Measurements from ENCODE around the gene CFAP54. TPM values are rescaled to one million over a fixed set of nuclear protein-coding genes. Genes with fewer than 3 reads are reported as not detected.

The CFAP54 gene
- total RNA-seq, 1 donor from 2014 or later, result 1.7 TPM

DNA sequence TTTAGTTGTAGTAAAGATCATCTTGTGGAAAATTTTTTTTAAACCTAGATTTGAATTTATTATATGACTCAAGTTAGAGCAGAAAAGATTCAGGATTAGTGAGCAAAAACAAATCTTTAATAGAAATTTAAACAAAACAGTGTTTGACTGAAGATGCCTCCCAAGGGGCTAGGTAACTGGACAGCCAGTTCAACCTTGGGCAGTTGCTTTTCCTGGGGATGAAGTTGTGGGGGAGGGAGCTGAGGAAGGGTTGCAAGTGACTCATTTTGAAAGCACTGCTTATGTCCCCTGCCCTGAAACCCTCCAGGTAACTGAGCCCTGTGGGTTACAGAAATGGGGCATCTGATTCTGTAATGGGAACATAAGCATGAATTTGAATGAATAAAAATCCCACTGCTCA lies 13.1 kb downstream of the CFAP54 start:
- no peak for DNase-seq (ENCODE audit: extremely low spot score in 2 of 2)
- Histone ChIP-seq H3K4me1 (no peaks in the 10 kb centered on the region), H3K9me3 (no peaks in the 10 kb centered on the region), H3K27ac (peak overlapping the region; percentile 13), H3K36me3 (no peaks in the 10 kb centered on the region), H3K4me3 (no peak overlapping the region), H3K27me3 (no peaks in the 10 kb centered on the region)
- TF ChIP-seq, protein P1, sequence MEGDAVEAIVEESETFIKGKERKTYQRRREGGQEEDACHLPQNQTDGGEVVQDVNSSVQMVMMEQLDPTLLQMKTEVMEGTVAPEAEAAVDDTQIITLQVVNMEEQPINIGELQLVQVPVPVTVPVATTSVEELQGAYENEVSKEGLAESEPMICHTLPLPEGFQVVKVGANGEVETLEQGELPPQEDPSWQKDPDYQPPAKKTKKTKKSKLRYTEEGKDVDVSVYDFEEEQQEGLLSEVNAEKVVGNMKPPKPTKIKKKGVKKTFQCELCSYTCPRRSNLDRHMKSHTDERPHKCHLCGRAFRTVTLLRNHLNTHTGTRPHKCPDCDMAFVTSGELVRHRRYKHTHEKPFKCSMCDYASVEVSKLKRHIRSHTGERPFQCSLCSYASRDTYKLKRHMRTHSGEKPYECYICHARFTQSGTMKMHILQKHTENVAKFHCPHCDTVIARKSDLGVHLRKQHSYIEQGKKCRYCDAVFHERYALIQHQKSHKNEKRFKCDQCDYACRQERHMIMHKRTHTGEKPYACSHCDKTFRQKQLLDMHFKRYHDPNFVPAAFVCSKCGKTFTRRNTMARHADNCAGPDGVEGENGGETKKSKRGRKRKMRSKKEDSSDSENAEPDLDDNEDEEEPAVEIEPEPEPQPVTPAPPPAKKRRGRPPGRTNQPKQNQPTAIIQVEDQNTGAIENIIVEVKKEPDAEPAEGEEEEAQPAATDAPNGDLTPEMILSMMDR (IDR thresholded peaks at IDR 0.05), result no peak
- TF ChIP-seq POLR2A (IDR thresholded peaks at IDR 0.05) (no peak), POLR2AphosphoS5 (IDR thresholded peaks at IDR 0.05; ENCODE audit: insufficient read depth in 1 of 2, low read depth in 1 of 2) (no peak)
- intact Hi-C loops (cut with DNase I), result loop anchor here (10.0 kb wide), 2 partner anchors 98 to 298 kb away; partner anchors contain the start of gene CDK17

DNA sequence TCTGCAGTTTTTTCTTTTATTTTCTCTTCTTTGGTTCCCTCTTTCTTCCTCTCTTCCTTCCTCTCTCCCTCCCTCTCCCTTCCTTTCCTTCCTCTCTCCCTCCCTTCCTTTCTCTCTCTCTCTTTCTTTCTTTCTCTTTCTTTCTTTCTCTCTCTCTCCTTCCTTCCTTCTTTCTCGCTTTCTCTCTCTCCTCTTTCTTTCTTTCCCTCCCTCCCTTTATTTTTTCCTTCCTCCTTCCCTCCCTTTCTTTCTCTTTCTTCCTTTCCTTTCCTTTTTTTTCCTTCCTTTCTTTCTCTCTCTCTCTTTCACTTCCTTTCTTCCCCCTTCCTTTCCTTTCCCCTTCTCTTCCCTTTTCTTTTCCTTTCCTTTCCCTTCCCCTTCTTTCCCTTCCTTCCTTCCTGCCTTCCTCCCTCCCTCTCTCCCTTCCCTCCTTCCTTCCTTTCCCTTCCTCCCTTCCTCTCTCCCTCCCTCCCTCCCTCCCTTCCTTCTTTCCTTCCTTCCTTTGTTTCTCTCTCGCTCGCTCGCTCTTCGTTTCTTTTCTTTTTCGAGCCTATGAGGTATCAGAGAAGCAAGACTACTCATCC lies 13.7 kb downstream of the CFAP54 start:
- no peak for DNase-seq (ENCODE audit: extremely low spot score in 2 of 2)
- no peaks in the 10 kb centered on the region for H3K4me1 ChIP-seq
- peak overlapping the region; percentile 13 for H3K27ac ChIP-seq
- H3K36me3 ChIP-seq, result no peaks in the 10 kb centered on the region
- no peak overlapping the region for H3K4me3 ChIP-seq
- H3K9me3 ChIP-seq, result no peaks in the 10 kb centered on the region
- no peak for TF ChIP-seq POLR2AphosphoS5 (IDR thresholded peaks at IDR 0.05; ENCODE audit: insufficient read depth in 1 of 2, low read depth in 1 of 2)
- no peak for TF ChIP-seq POLR2A (IDR thresholded peaks at IDR 0.05)
- TF ChIP-seq, protein P1 (IDR thresholded peaks at IDR 0.05), result no peak
- intact Hi-C loops (cut with DNase I), result loop anchor here (10.0 kb wide), 2 partner anchors 98 to 298 kb away; partner anchors contain the start of gene CDK17
- no peaks in the 10 kb centered on the region for H3K27me3 ChIP-seq

DNA sequence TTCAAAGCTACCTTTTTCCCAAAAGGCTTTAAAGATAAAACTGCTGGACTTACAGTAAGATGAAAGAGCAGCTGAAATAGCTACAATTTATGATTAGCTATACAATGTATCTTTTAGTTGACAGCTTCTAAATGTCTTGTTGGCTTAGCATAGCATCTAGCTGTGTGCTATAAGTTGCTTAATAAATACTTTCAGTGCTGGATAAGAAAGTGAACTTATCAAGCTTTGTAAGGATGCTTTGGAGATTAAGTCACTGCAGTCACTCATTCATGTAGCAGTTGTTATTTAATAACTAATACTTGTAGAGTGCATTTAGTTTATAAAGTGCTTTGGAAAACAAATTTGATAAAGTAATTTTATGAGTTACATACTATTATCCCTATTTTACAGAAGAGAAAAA lies 14.6 kb downstream of the CFAP54 start:
- H3K4me1 ChIP-seq, result no peaks in the 10 kb centered on the region
- no peaks in the 10 kb centered on the region for H3K27me3 ChIP-seq
- no peaks in the 10 kb centered on the region for H3K9me3 ChIP-seq
- intact Hi-C loops (cut with DNase I), result loop anchor here (10.0 kb wide), 2 partner anchors 99 to 299 kb away; partner anchors contain the start of gene CDK17
- H3K4me3 ChIP-seq, result no peak overlapping the region
- H3K27ac ChIP-seq, result no peak overlapping the region
- no peaks in the 10 kb centered on the region for H3K36me3 ChIP-seq
- TF ChIP-seq POLR2A (IDR thresholded peaks at IDR 0.05), result no peak
- TF ChIP-seq, protein P1 (IDR thresholded peaks at IDR 0.05), result no peak
- no peak for DNase-seq (ENCODE audit: extremely low spot score in 2 of 2)

DNA sequence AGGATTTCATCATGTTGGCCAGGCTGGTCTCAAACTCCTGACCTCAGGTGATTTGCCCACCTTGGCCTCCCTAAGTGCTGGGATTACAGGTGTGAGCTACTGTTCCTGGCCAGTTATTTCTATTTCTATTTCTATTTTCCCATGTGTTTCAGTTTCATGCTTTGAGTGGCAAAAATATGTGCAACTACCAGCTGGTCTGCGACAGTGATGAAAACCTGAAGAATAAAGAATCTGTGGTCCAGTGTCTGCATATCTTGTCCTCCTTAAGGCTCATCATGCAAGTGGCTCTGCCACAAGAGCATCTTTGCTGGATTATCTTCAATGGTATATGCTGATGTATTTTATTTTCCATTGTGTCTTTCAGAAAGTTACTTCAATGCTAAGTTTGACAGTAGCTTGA lies 17.4 kb downstream of the CFAP54 start:
- DNase-seq (ENCODE audit: extremely low spot score in 2 of 2), result no peak
- intact Hi-C loops (cut with DNase I), result loop anchor here (10.0 kb wide), 2 partner anchors 102 to 302 kb away; partner anchors contain the start of gene CDK17
- no peaks in the 10 kb centered on the region for H3K4me1 ChIP-seq

DNA sequence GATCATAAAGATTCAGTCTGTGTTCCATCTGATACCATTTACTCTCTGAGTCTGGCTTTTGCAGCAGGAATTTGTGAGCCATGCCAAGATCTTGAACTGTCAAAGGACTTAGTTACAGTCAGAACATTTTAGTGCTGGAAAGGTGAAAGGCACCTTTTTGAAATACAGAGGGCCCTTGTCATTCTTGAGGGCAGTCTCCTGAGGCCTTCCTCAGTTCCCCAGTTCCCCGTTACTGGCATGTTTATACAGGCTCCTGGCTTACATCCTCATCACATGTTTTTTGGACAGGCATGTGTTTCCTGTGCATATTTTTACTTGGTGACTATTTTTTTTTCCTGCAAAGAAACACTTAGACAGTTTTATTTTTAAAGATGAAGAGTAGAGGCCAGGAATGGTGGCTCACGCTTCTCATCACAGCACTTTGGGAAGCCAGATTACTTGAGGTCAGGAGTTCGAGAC lies 21.0 kb downstream of the CFAP54 start:
- Histone ChIP-seq H3K4me3 (no peak overlapping the region), H3K4me1 (no peaks in the 10 kb centered on the region), H3K36me3 (no peaks in the 10 kb centered on the region), H3K27ac (no peak overlapping the region), H3K27me3 (no peaks in the 10 kb centered on the region), H3K9me3 (no peaks in the 10 kb centered on the region)
- TF ChIP-seq POLR2AphosphoS5 (IDR thresholded peaks at IDR 0.05; ENCODE audit: insufficient read depth in 1 of 2, low read depth in 1 of 2) (peak in 1 of 2 donors; percentile 50), POLR2A (IDR thresholded peaks at IDR 0.05) (no peak)
- TF ChIP-seq, protein P1 (IDR thresholded peaks at IDR 0.05), result no peak
- intact Hi-C loops (cut with DNase I), result no loop called here
- no peak for DNase-seq (ENCODE audit: extremely low spot score in 2 of 2)

More for the DNA sequence above, 17.4 kb downstream of the CFAP54 start:
- no peak for TF ChIP-seq POLR2A (IDR thresholded peaks at IDR 0.05)
- TF ChIP-seq, protein P1 (IDR thresholded peaks at IDR 0.05), result no peak
- Histone ChIP-seq H3K4me3 (no peak overlapping the region), H3K27me3 (no peaks in the 10 kb centered on the region), H3K9me3 (no peaks in the 10 kb centered on the region), H3K27ac (no peak overlapping the region), H3K36me3 (no peaks in the 10 kb centered on the region)
